ENCODE results near the gene CERT1. TPM values are rescaled to one million over a fixed set of nuclear protein-coding genes. Genes with fewer than 3 reads are reported as not detected.

The CERT1 gene
- total and polyA plus RNA-seq, 9 of the 15 experiments (the other 6 are each of a cell fraction or from before 2014, with no cell fraction given): 3.4 to 24.7 (median 9.8) TPM

DNA sequence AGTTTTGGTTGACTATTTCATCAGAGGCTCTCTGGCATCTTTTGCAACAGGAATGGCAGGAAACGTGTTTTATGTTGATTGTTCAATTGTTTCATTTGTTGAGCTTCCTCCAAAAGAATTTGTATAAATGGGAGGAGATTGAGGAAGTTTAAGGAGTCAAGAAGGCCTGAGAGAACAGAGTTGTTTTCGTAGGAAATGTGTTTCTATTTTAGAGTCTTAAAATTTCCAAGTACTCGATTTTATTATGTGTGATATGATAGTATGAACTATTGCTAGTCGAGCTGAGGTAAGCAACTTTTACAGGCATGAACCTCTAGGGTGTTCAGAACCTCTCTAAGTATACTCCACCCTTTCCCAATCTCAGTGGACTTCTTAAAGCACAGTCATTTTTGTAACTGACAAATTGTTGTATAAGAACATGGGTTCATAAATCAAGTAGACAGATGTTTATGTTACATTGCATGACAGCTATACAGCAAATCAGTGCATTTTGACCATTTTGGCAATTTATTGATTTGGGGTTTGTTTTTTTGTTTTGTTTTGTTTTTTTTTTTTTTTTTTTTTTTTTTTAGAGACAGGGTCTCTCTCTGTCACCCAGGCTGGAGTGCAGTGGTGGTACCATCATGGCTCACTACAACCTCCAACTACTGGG, 47.7 kb upstream of the CERT1 start:
- no peaks in the 10 kb centered on the region for H3K4me1 ChIP-seq (replicated peaks in 1 of 2; ENCODE audit: control insufficient read depth in 2 of 2, insufficient read depth in 2 of 2, low read length in 2 of 2)
- no peak for DNase-seq (ENCODE audit: extremely low read depth in 1 of 4, low spot score in 3 of 4)
- in situ Hi-C loops (cut with MboI): no loop called here
- no peaks in the 10 kb centered on the region for H3K9me1 ChIP-seq (ENCODE audit: control insufficient read depth, insufficient read depth, low read length)
- H3K36me3 ChIP-seq (ENCODE audit: control insufficient read depth, insufficient read depth, low read length): peaks cover 11% of the 10 kb centered on the region; the same call in 1 of the 3 replicates
- H3K9me3 ChIP-seq (replicated peaks; ENCODE audit: control insufficient read depth, insufficient read depth, low read depth, low read length): no peaks in the 10 kb centered on the region
- intact Hi-C loops (cut with micrococcal nuclease): no loop called here
- no peak overlapping the region for H3K4me2 ChIP-seq (ENCODE audit: insufficient read depth, low read length)
- no peak overlapping the region for H2AFZ ChIP-seq (ENCODE audit: low read depth, low read length)
- WGBS (ENCODE audit: insufficient coverage, low coverage, missing lambda C conversion rate): 44% methylated on average over 4 of the region's 4 CpGs
- H3K79me2 ChIP-seq (ENCODE audit: control insufficient read depth, insufficient read depth, low read length): peaks cover 5% of the 10 kb centered on the region; the same call in 2 of the 3 replicates
- ChIA-PET CTCF (ENCODE audit: low intra/inter-chr PET ratio) (no interaction called here), POLR2A (no interaction called here)
- no peak overlapping the region for H3K4me3 ChIP-seq
- H3K27ac ChIP-seq (ENCODE audit: extremely low read depth, low read depth, low read length): no peak overlapping the region
- no peaks in the 10 kb centered on the region for H3K27me3 ChIP-seq (ENCODE audit: control insufficient read depth in 2 of 2, insufficient read depth in 2 of 2, low read length in 2 of 2)
- H4K20me1 ChIP-seq (replicated peaks; ENCODE audit: control insufficient read depth, insufficient read depth, low read length): no peaks in the 10 kb centered on the region
- no peak for FAIRE-seq
- ATAC-seq: peak; percentile 45; the same call in 2 of the 3 replicates
- no TSS peak for BruUV-seq (replicated peaks)
- no peak overlapping the region for H3K9ac ChIP-seq (ENCODE audit: insufficient read depth in 1 of 2, low read depth in 2 of 2, low read length in 2 of 2)
- TF ChIP-seq C11orf30 (IDR thresholded peaks at IDR 0.05; ENCODE audit: low read depth) (0 out of 2 replicates have a peak, but pooled peaks have one; percentile 10), CBX5 (IDR thresholded peaks at IDR 0.05; ENCODE audit: borderline replicate concordance, low read depth) (no peak), SNIP1 (IDR thresholded peaks at IDR 0.05; ENCODE audit: low read depth) (no peak), KDM1A (IDR thresholded peaks at IDR 0.05) (peak; percentile 45 to 69; a peak in 3 of 4 replicates), MAFF (IDR thresholded peaks at IDR 0.05; ENCODE audit: low read length) (0 out of 2 replicates have a peak, but pooled peaks have one; percentile 9), CSDE1 (IDR thresholded peaks at IDR 0.05) (no peak), ELK1 (CRISPR knock-in tag; IDR thresholded peaks at IDR 0.05) (no peak), TSC22D4 (tag; IDR thresholded peaks at IDR 0.05) (no peak), GTF2E2 (tag; IDR thresholded peaks at IDR 0.05) (no peak)
- TF ChIP-seq, protein P1, sequence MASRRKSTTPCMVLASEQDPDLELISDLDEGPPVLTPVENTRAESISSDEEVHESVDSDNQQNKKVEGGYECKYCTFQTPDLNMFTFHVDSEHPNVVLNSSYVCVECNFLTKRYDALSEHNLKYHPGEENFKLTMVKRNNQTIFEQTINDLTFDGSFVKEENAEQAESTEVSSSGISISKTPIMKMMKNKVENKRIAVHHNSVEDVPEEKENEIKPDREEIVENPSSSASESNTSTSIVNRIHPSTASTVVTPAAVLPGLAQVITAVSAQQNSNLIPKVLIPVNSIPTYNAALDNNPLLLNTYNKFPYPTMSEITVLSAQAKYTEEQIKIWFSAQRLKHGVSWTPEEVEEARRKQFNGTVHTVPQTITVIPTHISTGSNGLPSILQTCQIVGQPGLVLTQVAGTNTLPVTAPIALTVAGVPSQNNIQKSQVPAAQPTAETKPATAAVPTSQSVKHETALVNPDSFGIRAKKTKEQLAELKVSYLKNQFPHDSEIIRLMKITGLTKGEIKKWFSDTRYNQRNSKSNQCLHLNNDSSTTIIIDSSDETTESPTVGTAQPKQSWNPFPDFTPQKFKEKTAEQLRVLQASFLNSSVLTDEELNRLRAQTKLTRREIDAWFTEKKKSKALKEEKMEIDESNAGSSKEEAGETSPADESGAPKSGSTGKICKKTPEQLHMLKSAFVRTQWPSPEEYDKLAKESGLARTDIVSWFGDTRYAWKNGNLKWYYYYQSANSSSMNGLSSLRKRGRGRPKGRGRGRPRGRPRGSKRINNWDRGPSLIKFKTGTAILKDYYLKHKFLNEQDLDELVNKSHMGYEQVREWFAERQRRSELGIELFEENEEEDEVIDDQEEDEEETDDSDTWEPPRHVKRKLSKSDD (conservative IDR thresholded peaks at IDR 0.05; ENCODE audit: low read length): no peak
- TF ChIP-seq, protein P2, sequence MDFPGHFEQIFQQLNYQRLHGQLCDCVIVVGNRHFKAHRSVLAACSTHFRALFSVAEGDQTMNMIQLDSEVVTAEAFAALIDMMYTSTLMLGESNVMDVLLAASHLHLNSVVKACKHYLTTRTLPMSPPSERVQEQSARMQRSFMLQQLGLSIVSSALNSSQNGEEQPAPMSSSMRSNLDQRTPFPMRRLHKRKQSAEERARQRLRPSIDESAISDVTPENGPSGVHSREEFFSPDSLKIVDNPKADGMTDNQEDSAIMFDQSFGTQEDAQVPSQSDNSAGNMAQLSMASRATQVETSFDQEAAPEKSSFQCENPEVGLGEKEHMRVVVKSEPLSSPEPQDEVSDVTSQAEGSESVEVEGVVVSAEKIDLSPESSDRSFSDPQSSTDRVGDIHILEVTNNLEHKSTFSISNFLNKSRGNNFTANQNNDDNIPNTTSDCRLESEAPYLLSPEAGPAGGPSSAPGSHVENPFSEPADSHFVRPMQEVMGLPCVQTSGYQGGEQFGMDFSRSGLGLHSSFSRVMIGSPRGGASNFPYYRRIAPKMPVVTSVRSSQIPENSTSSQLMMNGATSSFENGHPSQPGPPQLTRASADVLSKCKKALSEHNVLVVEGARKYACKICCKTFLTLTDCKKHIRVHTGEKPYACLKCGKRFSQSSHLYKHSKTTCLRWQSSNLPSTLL (IDR thresholded peaks at IDR 0.05): no peak
- TF ChIP-seq, protein P3, sequence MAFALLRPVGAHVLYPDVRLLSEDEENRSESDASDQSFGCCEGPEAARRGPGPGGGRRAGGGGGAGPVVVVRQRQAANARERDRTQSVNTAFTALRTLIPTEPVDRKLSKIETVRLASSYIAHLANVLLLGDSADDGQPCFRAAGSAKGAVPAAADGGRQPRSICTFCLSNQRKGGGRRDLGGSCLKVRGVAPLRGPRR (CRISPR knock-in tag; IDR thresholded peaks at IDR 0.05): no peak
- TF ChIP-seq, protein P4, sequence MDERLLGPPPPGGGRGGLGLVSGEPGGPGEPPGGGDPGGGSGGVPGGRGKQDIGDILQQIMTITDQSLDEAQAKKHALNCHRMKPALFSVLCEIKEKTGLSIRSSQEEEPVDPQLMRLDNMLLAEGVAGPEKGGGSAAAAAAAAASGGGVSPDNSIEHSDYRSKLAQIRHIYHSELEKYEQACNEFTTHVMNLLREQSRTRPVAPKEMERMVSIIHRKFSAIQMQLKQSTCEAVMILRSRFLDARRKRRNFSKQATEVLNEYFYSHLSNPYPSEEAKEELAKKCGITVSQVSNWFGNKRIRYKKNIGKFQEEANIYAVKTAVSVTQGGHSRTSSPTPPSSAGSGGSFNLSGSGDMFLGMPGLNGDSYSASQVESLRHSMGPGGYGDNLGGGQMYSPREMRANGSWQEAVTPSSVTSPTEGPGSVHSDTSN (CRISPR knock-in tag; IDR thresholded peaks at IDR 0.05; ENCODE audit: low read depth): no peak
- TF ChIP-seq, protein P4 (tag; conservative IDR thresholded peaks at IDR 0.05; ENCODE audit: low read depth): peak; percentile 69; the same call in 1 of the 2 replicates
